Sigmoid colon (tissue), 7 donors: ENCODE data around the gene PSMF1. TPM values are rescaled to one million over a fixed set of nuclear protein-coding genes. Genes with fewer than 3 reads are reported as not detected.

Source experiments
- DNase-seq: peaks from one replicate; pipeline ENCODE4 v3.0.0-alpha.2; 2019
- H3K27ac ChIP-seq, 4 donors: fragments of 200-600 bp; sonication (generic); one replicate each; pipeline ENCODE4 v1.5.1; 2016 to 2019; ENCODE audit warnings: mild to moderate bottlenecking in 1 of 4
- H3K27me3 ChIP-seq, 3 donors: fragments of 200-600 bp; sonication (generic); one replicate each; pipeline ENCODE4 v1.5.1; 2019; ENCODE audit warnings: mild to moderate bottlenecking in 1 of 3
- H3K36me3 ChIP-seq, 4 donors: fragments of 200-600 bp; sonication (generic); one replicate each; pipeline ENCODE4 v1.5.1; 2016 to 2019
- H3K4me1 ChIP-seq, 4 donors: fragments of 200-600 bp; sonication (generic); one replicate each; pipeline ENCODE4 v1.5.1; 2017 to 2019
- H3K4me3 ChIP-seq, 4 donors: fragments of 200-600 bp; sonication (generic); one replicate each; pipeline ENCODE4 v1.5.1; 2017 to 2019; ENCODE audit warnings: mild to moderate bottlenecking in 2 of 4, moderate library complexity in 1 of 4
- H3K9me3 ChIP-seq, 4 donors: fragments of 200-600 bp in 3 of 4; sonication (generic) in 3 of 4; one replicate each; pipeline versions ENCODE4 v1.5.1 to v1.6.1; 2013 to 2019
- EP300 ChIP-seq, 4 donors: sonication (generic); formaldehyde crosslinking; IDR thresholded peaks; one replicate each; pipeline ENCODE4 v1.6.1; 2017; ENCODE audit warnings: antibody characterized with exemption in 4 of 4
- POLR2A ChIP-seq, 2 donors: fragments of 450-650 bp; IDR thresholded peaks; one replicate each; pipeline ENCODE4 v1.6.1; 2016; ENCODE audit warnings: antibody characterized with exemption in 2 of 2, mild to moderate bottlenecking in 2 of 2, moderate library complexity in 2 of 2
- POLR2AphosphoS5 ChIP-seq, 4 donors: sonication (generic); formaldehyde crosslinking; IDR thresholded peaks; one replicate each; pipeline ENCODE4 v1.6.1; 2017; ENCODE audit warnings: antibody characterized with exemption in 4 of 4
- WGBS, 2 donors: extraction: QIAGEN DNeasy Blood & Tissue Kit; methylation state at CpG; one replicate each; pipeline ENCODE4 v1.1.7; 2013; 5-methylcytosine and 5-hydroxymethylcytosine counted together
- intact Hi-C: fragments of 100-400 bp; cut with DNase I; formaldehyde crosslinking; loops from one replicate; pipeline ENCODE4 v1.15.1; 2023
- polyA plus RNA-seq, 3 donors: library from polyadenylated mRNA; stranded (reverse); fragments of 200-250 nt; gene quantifications; one replicate each; pipeline ENCODE4 v1.2.3, GENCODE V29; 2013
- total RNA-seq, 4 donors: library from RNA; depleted of rRNA; stranded (reverse); fragments of >200 nt; gene quantifications; one replicate each; pipeline ENCODE4 v1.1.0, GENCODE V29; 2016
- TF ChIP-seq, protein P1 (sequence below), 4 experiments: fragments of 450-650 bp in 3 of 4; fragments of 200-600 bp in 1 of 4; IDR thresholded peaks; one replicate each; pipeline ENCODE4 v1.5.1; 2016 to 2019; ENCODE audit warnings: antibody characterized with exemption in 4 of 4, mild to moderate bottlenecking in 3 of 4, moderate library complexity in 2 of 4
- donor health status: healthy with polysubstance abuse.
- donor health status: Bipolar disorder and iron deficiency.
- donor health status: healthy.

Gene PSMF1, protein sequence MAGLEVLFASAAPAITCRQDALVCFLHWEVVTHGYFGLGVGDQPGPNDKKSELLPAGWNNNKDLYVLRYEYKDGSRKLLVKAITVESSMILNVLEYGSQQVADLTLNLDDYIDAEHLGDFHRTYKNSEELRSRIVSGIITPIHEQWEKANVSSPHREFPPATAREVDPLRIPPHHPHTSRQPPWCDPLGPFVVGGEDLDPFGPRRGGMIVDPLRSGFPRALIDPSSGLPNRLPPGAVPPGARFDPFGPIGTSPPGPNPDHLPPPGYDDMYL
- total RNA-seq (100 to 1,000 TPM in 2 of 4 donors, 10 to 100 TPM in 2; 54.2 to 148 (median 110) TPM), polyA plus RNA-seq (10 to 100 TPM; 47.2 to 74.7 (median 55.9) TPM)

DNA sequence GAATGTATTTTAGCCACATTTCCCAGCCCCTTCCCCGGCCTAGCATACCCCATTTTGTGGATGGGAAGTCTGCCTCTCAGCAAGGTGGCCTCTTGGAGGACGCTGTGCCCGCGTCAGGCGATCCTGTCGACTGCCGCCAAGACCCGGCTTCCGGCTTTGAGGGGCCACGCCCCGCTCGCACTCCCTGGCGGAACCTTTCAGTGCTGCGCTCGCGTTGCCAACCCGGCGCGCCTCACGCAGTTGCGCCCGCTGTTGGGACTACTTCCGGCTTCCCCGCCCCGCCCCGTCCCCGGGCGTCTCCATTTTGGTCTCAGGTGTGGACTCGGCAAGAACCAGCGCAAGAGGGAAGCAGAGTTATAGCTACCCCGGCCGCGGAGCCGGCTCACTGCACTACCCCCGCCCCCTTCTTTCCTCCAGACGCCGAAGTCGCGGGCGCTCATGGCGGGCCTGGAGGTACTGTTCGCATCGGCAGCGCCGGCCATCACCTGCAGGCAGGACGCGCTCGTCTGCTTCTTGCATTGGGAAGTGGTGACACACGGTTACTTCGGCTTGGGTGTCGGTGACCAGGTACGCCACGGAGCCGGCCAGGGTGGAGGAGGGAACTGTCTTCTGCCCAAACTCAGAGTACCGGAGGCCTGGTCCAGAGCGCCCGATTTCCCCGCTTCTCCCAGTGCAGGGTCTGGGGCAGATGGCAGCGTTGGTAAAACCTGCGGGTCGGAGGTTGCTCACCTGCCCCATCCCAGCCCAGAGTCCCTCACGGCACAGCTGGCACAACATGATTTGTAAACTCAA lies at the start of gene PSMF1:
Gene PSMF1 (plus strand): TSS at position 267 of the 792 bp plus-strand sequence. CDS start 172 bp downstream, at position 439.
- H3K9me3 ChIP-seq: no peaks in the 10 kb centered on the region
- 0 to 1% methylated on average over 62 of the region's 62 CpGs for WGBS, 2 donors
- DNase-seq: peak; percentile 97
- H3K27me3 ChIP-seq: no peaks in the 10 kb centered on the region
- intact Hi-C loops: loop anchor here (2.0 to 10.0 kb wide), 2 partner anchors 284 to 348 kb away; partner anchors contain the start of genes FAM110A and NSFL1C
- TF ChIP-seq, protein P1, sequence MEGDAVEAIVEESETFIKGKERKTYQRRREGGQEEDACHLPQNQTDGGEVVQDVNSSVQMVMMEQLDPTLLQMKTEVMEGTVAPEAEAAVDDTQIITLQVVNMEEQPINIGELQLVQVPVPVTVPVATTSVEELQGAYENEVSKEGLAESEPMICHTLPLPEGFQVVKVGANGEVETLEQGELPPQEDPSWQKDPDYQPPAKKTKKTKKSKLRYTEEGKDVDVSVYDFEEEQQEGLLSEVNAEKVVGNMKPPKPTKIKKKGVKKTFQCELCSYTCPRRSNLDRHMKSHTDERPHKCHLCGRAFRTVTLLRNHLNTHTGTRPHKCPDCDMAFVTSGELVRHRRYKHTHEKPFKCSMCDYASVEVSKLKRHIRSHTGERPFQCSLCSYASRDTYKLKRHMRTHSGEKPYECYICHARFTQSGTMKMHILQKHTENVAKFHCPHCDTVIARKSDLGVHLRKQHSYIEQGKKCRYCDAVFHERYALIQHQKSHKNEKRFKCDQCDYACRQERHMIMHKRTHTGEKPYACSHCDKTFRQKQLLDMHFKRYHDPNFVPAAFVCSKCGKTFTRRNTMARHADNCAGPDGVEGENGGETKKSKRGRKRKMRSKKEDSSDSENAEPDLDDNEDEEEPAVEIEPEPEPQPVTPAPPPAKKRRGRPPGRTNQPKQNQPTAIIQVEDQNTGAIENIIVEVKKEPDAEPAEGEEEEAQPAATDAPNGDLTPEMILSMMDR (IDR thresholded peaks at IDR 0.05): peak in 1 of 4 experiments; percentile 11
- peak in 3 of 4 donors; percentile 64 to 75 (median 71) for TF ChIP-seq POLR2AphosphoS5 (IDR thresholded peaks at IDR 0.05)
- TF ChIP-seq POLR2A (IDR thresholded peaks at IDR 0.05): peak in 1 of 2 donors; percentile 37
- no peak for TF ChIP-seq EP300 (IDR thresholded peaks at IDR 0.05)
- peaks cover 0 to 52% (median 47%) of the 10 kb centered on the region in 4 donors for H3K4me1 ChIP-seq
- peak within 1 kb of the TSS; percentile 83 to 86 (median 84) for H3K27ac ChIP-seq
- peak within 1 kb of the TSS; percentile 95 to 99 (median 97) for H3K4me3 ChIP-seq
- peaks cover 0 to 12% (median 0%) of the 10 kb centered on the region in 4 donors for H3K36me3 ChIP-seq

DNA sequence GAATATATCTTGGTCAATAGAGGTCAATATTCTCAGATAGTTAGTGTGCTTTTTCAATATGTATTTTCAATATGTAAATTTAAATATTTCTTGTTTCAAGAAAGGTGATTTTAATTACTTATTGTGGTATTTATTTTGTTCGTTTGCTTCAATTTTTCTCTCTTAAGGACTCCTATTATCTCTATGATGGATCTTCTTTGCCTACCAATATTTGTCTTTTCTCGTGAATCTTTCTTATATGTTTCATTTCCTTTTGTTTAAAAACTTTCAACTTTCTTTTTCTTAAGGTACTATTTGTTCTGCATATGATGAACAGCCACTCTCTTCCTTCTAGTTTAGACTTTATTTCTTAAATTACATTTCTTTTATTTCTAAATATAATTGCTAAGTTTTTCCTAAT lies 46.1 kb upstream of the PSMF1 start:
- WGBS, 2 donors: 89% methylated on average over 2 of the region's 2 CpGs
- TF ChIP-seq, protein P1 (IDR thresholded peaks at IDR 0.05): no peak
- TF ChIP-seq POLR2A (IDR thresholded peaks at IDR 0.05) (no peak), EP300 (IDR thresholded peaks at IDR 0.05) (no peak), POLR2AphosphoS5 (IDR thresholded peaks at IDR 0.05) (no peak)
- no peak for DNase-seq

DNA sequence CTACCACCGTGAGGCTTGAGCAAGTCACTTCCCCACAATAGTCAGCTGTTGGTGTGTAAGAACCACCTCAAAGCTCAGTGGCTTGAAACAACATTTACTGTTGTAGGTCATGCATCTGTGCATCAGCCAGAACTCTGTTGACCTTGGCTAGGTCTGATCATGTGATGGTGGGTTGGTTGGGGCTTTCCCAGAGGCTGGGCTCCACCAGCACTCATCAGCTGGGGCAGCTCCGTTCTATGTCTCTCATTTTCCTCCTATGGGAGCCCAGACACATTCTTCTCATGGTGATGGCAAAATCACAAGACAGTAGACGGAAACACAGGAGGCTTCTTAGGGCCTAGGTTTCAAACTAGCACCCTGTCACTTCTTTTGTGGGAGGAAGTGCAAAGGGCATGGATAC lies 42.8 kb upstream of the PSMF1 start:
- intact Hi-C loops: no loop called here
- 71 to 82% methylated on average over 3 of the region's 3 CpGs for WGBS, 2 donors
- Histone ChIP-seq H3K9me3 (no peaks in the 10 kb centered on the region), H3K36me3 (no peaks in the 10 kb centered on the region), H3K27me3 (no peaks in the 10 kb centered on the region), H3K27ac (no peak overlapping the region), H3K4me1 (no peaks in the 10 kb centered on the region), H3K4me3 (no peak overlapping the region)
- TF ChIP-seq POLR2A (IDR thresholded peaks at IDR 0.05) (no peak), EP300 (IDR thresholded peaks at IDR 0.05) (no peak), POLR2AphosphoS5 (IDR thresholded peaks at IDR 0.05) (no peak)
- TF ChIP-seq, protein P1 (IDR thresholded peaks at IDR 0.05): no peak
- no peak for DNase-seq

More for the DNA sequence above, 46.1 kb upstream of the PSMF1 start:
- Histone ChIP-seq H3K9me3 (no peaks in the 10 kb centered on the region), H3K27me3 (no peaks in the 10 kb centered on the region), H3K4me1 (no peaks in the 10 kb centered on the region), H3K27ac (no peak overlapping the region), H3K36me3 (no peaks in the 10 kb centered on the region), H3K4me3 (no peak overlapping the region)
- intact Hi-C loops: no loop called here

DNA sequence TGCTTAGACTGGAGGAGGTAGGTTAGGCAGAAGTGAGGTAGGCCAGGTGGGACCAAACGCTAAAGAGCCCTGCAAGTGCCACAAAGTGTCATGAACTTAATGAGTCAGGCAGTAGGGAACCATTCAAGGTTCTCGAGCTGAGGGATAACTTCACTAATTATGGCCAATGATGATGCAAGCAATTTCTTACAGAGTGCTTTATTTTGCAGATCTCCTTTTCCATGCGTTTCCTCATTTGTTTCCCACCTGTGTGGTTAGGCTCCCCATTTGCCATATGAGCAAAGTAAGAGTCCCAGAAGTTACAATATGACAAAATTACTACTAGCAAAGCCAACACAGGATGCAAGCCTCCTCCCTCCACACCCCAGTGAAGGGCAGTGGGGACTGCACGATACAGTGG lies 36.5 kb upstream of the PSMF1 start:
- intact Hi-C loops: no loop called here
- 93% methylated on average over 4 of the region's 4 CpGs for WGBS, 2 donors
- no peak overlapping the region for H3K4me3 ChIP-seq
- peaks cover 0 to 3% (median 0%) of the 10 kb centered on the region in 4 donors for H3K9me3 ChIP-seq
- H3K4me1 ChIP-seq: no peaks in the 10 kb centered on the region
- H3K27ac ChIP-seq: no peak overlapping the region
- TF ChIP-seq POLR2AphosphoS5 (IDR thresholded peaks at IDR 0.05) (no peak), POLR2A (IDR thresholded peaks at IDR 0.05) (no peak), EP300 (IDR thresholded peaks at IDR 0.05) (no peak)
- TF ChIP-seq, protein P1 (IDR thresholded peaks at IDR 0.05): no peak
- no peaks in the 10 kb centered on the region for H3K36me3 ChIP-seq
- no peaks in the 10 kb centered on the region for H3K27me3 ChIP-seq
- DNase-seq: no peak
